ENCODE measurements around the gene NUBP2. TPM values are rescaled to one million over a fixed set of nuclear protein-coding genes. Genes with fewer than 3 reads are reported as not detected.
A peak's percentile ranks its signal among the peaks of the same experiment; 100 is the strongest.

Gene NUBP2
- total RNA-seq, 1 experiment from 2014 or later, result 69.4 TPM

GRCh38 chr16:1769402-1770300 lies 13.1 kb upstream of the NUBP2 start:
- Mint-ChIP-seq H3K27me3 (ENCODE audit: low read depth) (no peaks in the 10 kb centered on the region; the same call in 1 of the 2 replicates), H3K9me3 (no peaks in the 10 kb centered on the region), H3K4me1 (peaks cover 3 to 18% of the 10 kb centered on the region in 2 experiments), H3K36me3 (ENCODE audit: insufficient read depth in 1 of 3, low read depth in 3 of 3) (peaks cover 11 to 38% (median 37%) of the 10 kb centered on the region in 3 experiments; a peak in 6 of 7 replicates), H3K4me3 (peak overlapping the region; percentile 91 to 98), H3K27ac (peak overlapping the region in 1 of 3 experiments; percentile 81; a peak in 1 of 7 replicates)
- no peak for DNase-seq
- Histone ChIP-seq H2BK20ac (ENCODE audit: low read depth, low read length, poor library complexity, severe bottlenecking) (no peak overlapping the region), H4K20me1 (ENCODE audit: control insufficient read depth, insufficient read depth, insufficient read length) (no peaks in the 10 kb centered on the region), H3K79me2 (ENCODE audit: insufficient read depth, low read length) (no peaks in the 10 kb centered on the region; the same call in 1 of the 2 replicates), H3T11ph (ENCODE audit: low read length) (no peak overlapping the region), H3K4me2 (ENCODE audit: insufficient read depth, insufficient read length, low read length) (peak overlapping the region; percentile 47), H4K5ac (ENCODE audit: insufficient read length, low read depth, low read length) (no peak overlapping the region), H2BK5ac (ENCODE audit: insufficient read length, low read length) (no peak overlapping the region), H4K8ac (replicated peaks; ENCODE audit: insufficient read length, low read depth, low read length) (no peak overlapping the region), H3K27me3 (ENCODE audit: insufficient read depth, low read length) (no peaks in the 10 kb centered on the region), H2AK5ac (ENCODE audit: insufficient read length, low read length) (no peak overlapping the region), H3K4me1 (ENCODE audit: insufficient read depth, low read length) (no peaks in the 10 kb centered on the region), H3K14ac (ENCODE audit: insufficient read depth, low read length) (no peak overlapping the region), H3K79me1 (ENCODE audit: insufficient read depth, low read depth, low read length, poor library complexity, severe bottlenecking) (peaks cover 5% of the 10 kb centered on the region), H3K27ac (ENCODE audit: insufficient read length, low read depth, low read length) (no peak overlapping the region), H3K4ac (ENCODE audit: low read depth, low read length) (no peak overlapping the region), H2AFZ (ENCODE audit: low read length) (no peak overlapping the region), H3K23me2 (ENCODE audit: insufficient read length, low read depth, low read length, poor library complexity, severe bottlenecking) (peaks cover 9% of the 10 kb centered on the region), H2BK120ac (ENCODE audit: low read depth, low read length, poor library complexity, severe bottlenecking) (no peak overlapping the region), H3K9me3 (ENCODE audit: control insufficient read depth, low read depth, low read length) (no peaks in the 10 kb centered on the region), H3K23ac (ENCODE audit: insufficient read length, low read depth, low read length) (no peak overlapping the region), H3K18ac (ENCODE audit: insufficient read length, low read depth, low read length) (no peak overlapping the region), H2BK15ac (ENCODE audit: low read depth, low read length) (no peak overlapping the region), H3K9ac (ENCODE audit: extremely low read depth, insufficient read length, low read length) (no peak overlapping the region), H4K91ac (ENCODE audit: insufficient read length, low read depth, low read length) (no peak overlapping the region), H3K56ac (ENCODE audit: insufficient read length, low read depth, low read length) (no peak overlapping the region), H2BK12ac (ENCODE audit: insufficient read length, low read depth, low read length) (no peak overlapping the region)
- no CpG with 5 or more reads among the region's 27 CpGs for WGBS (ENCODE audit: extremely low coverage, insufficient read length, low lambda C conversion rate)
- no peak for TF ChIP-seq CTCF (conservative IDR thresholded peaks at IDR 0.05)

Measured in H9 (cell line).